HFFc6 (cell line): ENCODE data around the gene CD58. TPM values are rescaled to one million over a fixed set of nuclear protein-coding genes. Genes with fewer than 3 reads are reported as not detected.

Experiments
- DNase-seq: peaks from one replicate; pipeline ENCODE4 v3.0.0-alpha.2; 2018
- H3K27ac Mint-ChIP-seq: 2 replicates; pipeline ENCODE4 v1.8.0; 2020; ENCODE audit warnings: mild to moderate bottlenecking, mixed read lengths
- H3K27me3 Mint-ChIP-seq: 2 replicates; pipeline ENCODE4 v1.8.0; 2021; ENCODE audit warnings: mild to moderate bottlenecking, moderate library complexity, mixed read lengths; ENCODE audit not compliant: insufficient read depth
- H3K36me3 Mint-ChIP-seq: 2 replicates; pipeline ENCODE4 v1.8.0; 2021; ENCODE audit warnings: low read depth, mixed read lengths
- H3K4me1 Mint-ChIP-seq: 2 replicates; pipeline ENCODE4 v1.8.0; 2020; ENCODE audit warnings: low read depth, mixed read lengths
- H3K4me3 Mint-ChIP-seq: 2 replicates; pipeline ENCODE4 v1.8.0; 2020; ENCODE audit warnings: mild to moderate bottlenecking, moderate library complexity, mixed read lengths
- H3K9me3 Mint-ChIP-seq: 2 replicates; pipeline ENCODE4 v1.8.0; 2020; ENCODE audit warnings: mild to moderate bottlenecking, mixed read lengths
- CTCF ChIP-seq: fragments of 200-600 bp; sonication (generic); IDR thresholded peaks from 2 replicates; pipeline ENCODE4 v1.5.0; 2021; ENCODE audit warnings: antibody characterized with exemption, mild to moderate bottlenecking
- total RNA-seq, 6 experiments: library from RNA; stranded (reverse); fragmentation: NEBNext Ultra II Directional; extraction: Animal tissue kit (Norgen Biotek cat#: 25700); gene quantifications; 2 replicates in 1 of 6; 3 replicates in 5 of 6; pipeline ENCODE4 v1.2.3, GENCODE V29; 2021

The CD58 gene
- total RNA-seq, 6 experiments from 2014 or later, result 6.6 to 9.5 (median 8.5) TPM

- no peak for DNase-seq
- Mint-ChIP-seq H3K27ac (no peak overlapping the region), H3K4me3 (no peak overlapping the region), H3K27me3 (peaks cover 20% of the 10 kb centered on the region), H3K9me3 (no peaks in the 10 kb centered on the region), H3K4me1 (peaks cover 56% of the 10 kb centered on the region), H3K36me3 (no peaks in the 10 kb centered on the region; the same call in 1 of the 2 replicates)
- TF ChIP-seq CTCF, result no peak
Observed at GRCh38 chr1:116572771-116573430, 2.1 kb upstream of the CD58 start.

GRCh38 chr1:116572099-116572498 is 1.3 kb upstream of the CD58 start:
- DNase-seq, result no peak
- H3K9me3 Mint-ChIP-seq, result no peaks in the 10 kb centered on the region
- H3K27me3 Mint-ChIP-seq, result peaks cover 17% of the 10 kb centered on the region
- H3K4me1 Mint-ChIP-seq, result peaks cover 60% of the 10 kb centered on the region
- no peaks in the 10 kb centered on the region; the same call in 1 of the 2 replicates for H3K36me3 Mint-ChIP-seq
- peak overlapping the region; percentile 87; the same call in 1 of the 2 replicates for H3K4me3 Mint-ChIP-seq
- TF ChIP-seq CTCF, result no peak
- H3K27ac Mint-ChIP-seq, result no peak overlapping the region

- TF ChIP-seq CTCF, result no peak
- no peak for DNase-seq
- Mint-ChIP-seq H3K27me3 (peaks cover 10% of the 10 kb centered on the region), H3K9me3 (no peaks in the 10 kb centered on the region), H3K27ac (peak overlapping the region; percentile 84), H3K4me1 (peaks cover 61% of the 10 kb centered on the region), H3K4me3 (peak overlapping the region; percentile 87), H3K36me3 (no peaks in the 10 kb centered on the region; the same call in 1 of the 2 replicates)
Observed at GRCh38 chr1:116571215-116571919, 541 bp upstream of the CD58 start.

GRCh38 chr1:116569776-116570357 is 959 bp downstream of the CD58 start:
- no peaks in the 10 kb centered on the region for H3K9me3 Mint-ChIP-seq
- peak overlapping the region; percentile 87 for H3K4me3 Mint-ChIP-seq
- peaks cover 64% of the 10 kb centered on the region for H3K4me1 Mint-ChIP-seq

GRCh38 chr1:116569381-116569670 is 1.5 kb downstream of the CD58 start:
- Mint-ChIP-seq H3K36me3 (peaks cover under 1% of the 10 kb centered on the region), H3K27ac (no peak overlapping the region), H3K4me3 (peak overlapping the region; percentile 87; the same call in 1 of the 2 replicates), H3K4me1 (peaks cover 58% of the 10 kb centered on the region), H3K27me3 (peaks cover 9% of the 10 kb centered on the region), H3K9me3 (no peaks in the 10 kb centered on the region)
- DNase-seq, result no peak
- no peak for TF ChIP-seq CTCF

More at GRCh38 chr1:116569776-116570357, 959 bp downstream of the CD58 start:
- Mint-ChIP-seq H3K36me3 (no peaks in the 10 kb centered on the region; the same call in 1 of the 2 replicates), H3K27ac (peak overlapping the region; percentile 67), H3K27me3 (peaks cover 9% of the 10 kb centered on the region)
- TF ChIP-seq CTCF, result no peak
- DNase-seq, result no peak
